Mesodermal cell (in vitro differentiated cells): Measurements from ENCODE around the gene ACE.

Source experiments
- H3K27ac ChIP-seq: 2 replicates; pipeline ENCODE4 v1.7.0; 2013; ENCODE audit warnings: mild to moderate bottlenecking, low read depth, low read length, moderate library complexity; ENCODE audit not compliant: severe bottlenecking
- H3K36me3 ChIP-seq: 2 replicates; pipeline ENCODE4 v1.7.1; 2013; ENCODE audit warnings: mild to moderate bottlenecking, low read length, moderate library complexity; ENCODE audit not compliant: control insufficient read depth, insufficient read depth
- H3K4me1 ChIP-seq: one replicate; pipeline ENCODE4 v1.7.1; 2013; ENCODE audit warnings: mild to moderate bottlenecking, low read length; ENCODE audit not compliant: insufficient read depth, control insufficient read depth, poor library complexity, severe bottlenecking
- H3K4me3 ChIP-seq: 2 replicates; pipeline ENCODE4 v1.7.0; 2013; ENCODE audit warnings: low read length, control low read depth, mild to moderate bottlenecking; ENCODE audit not compliant: insufficient read depth, poor library complexity, severe bottlenecking; ENCODE audit errors: extremely low read depth
- H3K9me3 ChIP-seq: 2 replicates; pipeline ENCODE4 v1.7.1; 2013; ENCODE audit warnings: mild to moderate bottlenecking, low read length, moderate library complexity; ENCODE audit not compliant: control insufficient read depth
- WGBS, 2 experiments: methylation state at CpG; one replicate each; pipeline ENCODE4 v1.1.5; 2013; ENCODE audit warnings: missing lambda C conversion rate in 2 of 2; ENCODE audit not compliant: insufficient coverage in 2 of 2; 5-methylcytosine and 5-hydroxymethylcytosine counted together

The ACE gene

GRCh38 chr17:63492940-63493339, 16.1 kb downstream of the ACE start:
- H3K36me3 ChIP-seq, result no peaks in the 10 kb centered on the region
- H3K4me3 ChIP-seq, result no peak overlapping the region
- H3K4me1 ChIP-seq, result no peaks in the 10 kb centered on the region
- no peaks in the 10 kb centered on the region for H3K9me3 ChIP-seq
- H3K27ac ChIP-seq, result no peak overlapping the region
- WGBS, 2 experiments, result 94 to 95% methylated on average over 3 to 5 of the region's 6 CpGs

- Histone ChIP-seq H3K36me3 (no peaks in the 10 kb centered on the region), H3K4me3 (no peak overlapping the region), H3K4me1 (no peaks in the 10 kb centered on the region), H3K9me3 (no peaks in the 10 kb centered on the region), H3K27ac (no peak overlapping the region)
- 93% methylated on average over 7 to 9 of the region's 9 CpGs for WGBS, 2 experiments
These were observed 16.6 kb downstream of the ACE start for GRCh38 chr17:63493411-63493810.

- Histone ChIP-seq H3K4me3 (no peak overlapping the region), H3K27ac (no peak overlapping the region), H3K4me1 (peaks cover 4% of the 10 kb centered on the region), H3K36me3 (no peaks in the 10 kb centered on the region), H3K9me3 (no peaks in the 10 kb centered on the region)
- WGBS, 2 experiments, result 92 to 100% methylated on average over 8 to 10 of the region's 12 CpGs
These were observed 17.6 kb downstream of the ACE start for GRCh38 chr17:63494300-63494928.

- Histone ChIP-seq H3K36me3 (no peaks in the 10 kb centered on the region), H3K27ac (no peak overlapping the region), H3K9me3 (no peaks in the 10 kb centered on the region), H3K4me3 (no peak overlapping the region), H3K4me1 (peaks cover 5% of the 10 kb centered on the region)
- WGBS, 2 experiments, result 88 to 94% methylated on average over 6 of the region's 6 CpGs
These were observed 18.6 kb downstream of the ACE start for GRCh38 chr17:63495491-63495890.

GRCh38 chr17:63496177-63496576, 19.3 kb downstream of the ACE start:
- H3K9me3 ChIP-seq, result no peaks in the 10 kb centered on the region
- no peaks in the 10 kb centered on the region for H3K36me3 ChIP-seq
- H3K27ac ChIP-seq, result no peak overlapping the region
- H3K4me3 ChIP-seq, result no peak overlapping the region
- 94 to 96% methylated on average over 10 to 11 of the region's 12 CpGs for WGBS, 2 experiments
- peaks cover 5% of the 10 kb centered on the region for H3K4me1 ChIP-seq

- Histone ChIP-seq H3K4me1 (peaks cover 5% of the 10 kb centered on the region), H3K9me3 (no peaks in the 10 kb centered on the region), H3K36me3 (no peaks in the 10 kb centered on the region), H3K4me3 (no peak overlapping the region), H3K27ac (no peak overlapping the region)
- WGBS, 2 experiments, result 96 to 97% methylated on average over 31 to 36 of the region's 36 CpGs
These were observed 20.0 kb downstream of the ACE start for GRCh38 chr17:63496663-63497400.

- no peak overlapping the region for H3K4me3 ChIP-seq
- peaks cover 5% of the 10 kb centered on the region for H3K4me1 ChIP-seq
- WGBS, 2 experiments, result 66 to 75% methylated on average over 15 of the region's 16 CpGs
- no peak overlapping the region for H3K27ac ChIP-seq
- H3K9me3 ChIP-seq, result no peaks in the 10 kb centered on the region
- no peaks in the 10 kb centered on the region for H3K36me3 ChIP-seq
These were observed 21.0 kb downstream of the ACE start for GRCh38 chr17:63497708-63498483.

- H3K9me3 ChIP-seq, result no peaks in the 10 kb centered on the region
- H3K36me3 ChIP-seq, result no peaks in the 10 kb centered on the region
- no peak overlapping the region for H3K27ac ChIP-seq
- H3K4me1 ChIP-seq, result peaks cover 5% of the 10 kb centered on the region
- no peak overlapping the region for H3K4me3 ChIP-seq
- WGBS, 2 experiments, result 92 to 93% methylated on average over 2 to 6 of the region's 9 CpGs
These were observed 21.9 kb downstream of the ACE start for GRCh38 chr17:63498626-63499195.

- Histone ChIP-seq H3K9me3 (no peaks in the 10 kb centered on the region), H3K4me3 (no peak overlapping the region), H3K4me1 (peaks cover 5% of the 10 kb centered on the region), H3K36me3 (no peaks in the 10 kb centered on the region), H3K27ac (no peak overlapping the region)
- WGBS, 2 experiments, result 62 to 79% methylated on average over 13 to 14 of the region's 14 CpGs
These were observed 23.9 kb downstream of the ACE start for GRCh38 chr17:63500543-63501390.

GRCh38 chr17:63503341-63503705, 26.5 kb downstream of the ACE start:
- H3K9me3 ChIP-seq, result no peaks in the 10 kb centered on the region
- no peak overlapping the region for H3K4me3 ChIP-seq
- H3K4me1 ChIP-seq, result peaks cover 5% of the 10 kb centered on the region
- H3K27ac ChIP-seq, result no peak overlapping the region
- H3K36me3 ChIP-seq, result no peaks in the 10 kb centered on the region
- WGBS, 2 experiments, result 81 to 85% methylated on average over 4 of the region's 8 CpGs
